PFSK-1 (cell line): Measurements from ENCODE around the gene EHD3.

Experiments
- FOXP2 ChIP-seq: optimal IDR thresholded peaks from 2 replicates; pipeline ENCODE3; 2011; ENCODE audit warnings: borderline replicate concordance, control low read depth, inconsistent platforms; ENCODE audit not compliant: insufficient read depth; ENCODE audit errors: extremely low read length, extremely low read depth
- POLR2AphosphoS5 ChIP-seq: IDR thresholded peaks from 2 replicates; pipeline ENCODE4 v1.6.1; 2012; ENCODE audit warnings: low read depth, mild to moderate bottlenecking, control low read depth, low read length, moderate library complexity
- REST ChIP-seq, 2 experiments: IDR thresholded peaks; 2 replicates each; pipeline versions ENCODE4 v1.6.1 to v1.8.0; 2011 to 2012; ENCODE audit warnings: low read depth in 2 of 2, low read length in 2 of 2, control low read depth in 1 of 2, inconsistent platforms in 1 of 2, mild to moderate bottlenecking in 1 of 2, moderate library complexity in 1 of 2; ENCODE audit not compliant: insufficient read depth in 1 of 2
- SIN3A ChIP-seq: IDR thresholded peaks from 2 replicates; pipeline ENCODE4 v1.6.1; 2012; ENCODE audit warnings: mild to moderate bottlenecking, low read length, moderate library complexity, borderline replicate concordance; ENCODE audit not compliant: insufficient read depth
- TAF1 ChIP-seq: IDR thresholded peaks from 2 replicates; pipeline ENCODE4 v1.6.1; 2012; ENCODE audit warnings: low read length, control low read depth, borderline replicate concordance; ENCODE audit not compliant: insufficient read depth

EHD3 gene

GRCh38 chr2:31255911-31256571, 22.1 kb downstream of the EHD3 start:
- no peak for TF ChIP-seq REST (IDR thresholded peaks at IDR 0.05; ENCODE audit: insufficient read depth in 1 of 2, low read depth in 2 of 2, low read length in 2 of 2)
- TF ChIP-seq SIN3A = no peak
- TF ChIP-seq POLR2AphosphoS5 = no peak
- no peak for TF ChIP-seq TAF1
- no peak for TF ChIP-seq FOXP2

GRCh38 chr2:31256611-31257382, 22.8 kb downstream of the EHD3 start:
- no peak for TF ChIP-seq POLR2AphosphoS5
- TF ChIP-seq SIN3A = no peak
- no peak for TF ChIP-seq FOXP2
- no peak for TF ChIP-seq REST (IDR thresholded peaks at IDR 0.05; ENCODE audit: insufficient read depth in 1 of 2, low read depth in 2 of 2, low read length in 2 of 2)
- no peak for TF ChIP-seq TAF1

- TF ChIP-seq REST (IDR thresholded peaks at IDR 0.05; ENCODE audit: insufficient read depth in 1 of 2, low read depth in 2 of 2, low read length in 2 of 2) (no peak), TAF1 (no peak), SIN3A (no peak), POLR2AphosphoS5 (no peak), FOXP2 (no peak)
Observed at GRCh38 chr2:31258351-31258750, 24.4 kb downstream of the EHD3 start.

GRCh38 chr2:31259075-31259474, 25.1 kb downstream of the EHD3 start:
- TF ChIP-seq POLR2AphosphoS5 (no peak), TAF1 (no peak), SIN3A (no peak), FOXP2 (no peak), REST (IDR thresholded peaks at IDR 0.05; ENCODE audit: insufficient read depth in 1 of 2, low read depth in 2 of 2, low read length in 2 of 2) (no peak)
